Right cardiac atrium (tissue), 5 donors: ENCODE measurements around the gene RANBP9. TPM values are rescaled to one million over a fixed set of nuclear protein-coding genes. Genes with fewer than 3 reads are reported as not detected.
A peak's percentile ranks its signal among the peaks of the same experiment; 100 is the strongest.

Experiments used
- ATAC-seq, 2 donors: fragments of 200-7000 bp; cut with Tn5 transposase; one replicate each; pipeline versions ENCODE4 v1.8.0 to v1.9.1; 2020; ENCODE audit warnings: moderate library complexity in 2 of 2, mild to moderate bottlenecking in 1 of 2
- DNase-seq, 3 donors: peaks; one replicate each; pipeline ENCODE4 v3.0.0-alpha.2; 2020
- H3K27ac ChIP-seq: one replicate; pipeline ENCODE4 v1.5.1; 2013; ENCODE audit warnings: mild to moderate bottlenecking, low read length, control low read depth, moderate library complexity
- H3K27me3 ChIP-seq: one replicate; pipeline ENCODE4 v1.6.1; 2013; ENCODE audit not compliant: control insufficient read depth, insufficient read depth
- H3K4me1 ChIP-seq: one replicate; pipeline ENCODE4 v1.6.1; 2013; ENCODE audit warnings: low read length; ENCODE audit not compliant: control insufficient read depth, insufficient read depth
- H3K4me3 ChIP-seq: one replicate; pipeline ENCODE4 v1.5.1; 2013; ENCODE audit warnings: low read length, control low read depth
- H3K9me3 ChIP-seq: one replicate; pipeline ENCODE4 v1.6.1; 2013; ENCODE audit warnings: low read length; ENCODE audit not compliant: control insufficient read depth
- WGBS: extraction: QIAGEN DNeasy Blood & Tissue Kit; methylation state at CpG from one replicate; pipeline ENCODE4 v1.1.7; 2013; 5-methylcytosine and 5-hydroxymethylcytosine counted together
- intact Hi-C, 4 donors: fragments of 100-400 bp; cut with DNase I; formaldehyde crosslinking; loops; one replicate each; pipeline versions ENCODE4 v1.11.0 to v1.14.0; 2022 to 2023
- polyA plus RNA-seq: library from polyadenylated mRNA; stranded (reverse); fragments of 200-250 nt; gene quantifications from one replicate; pipeline ENCODE4 v1.2.3, GENCODE V29; 2013
- total RNA-seq, 4 donors: library from RNA; stranded (reverse); fragmentation: NEBNext Ultra II Directional; extraction: Animal tissue kit (Norgen Biotek cat#: 25700); gene quantifications; one replicate each; pipeline ENCODE4 v1.2.1, GENCODE V29; 2021
- donor health status: healthy with polysubstance abuse.
- donor health status: DM: no; HTN: yes; CAD: no.
- donor health status: DM: no; HTN: no; CAD: no.
- donor health status: DM: no; HTN: yes; CAD: no; lungs with severe emphysema.
- donor health status: DM: yes; HTN: yes; CAD: no.

Gene RANBP9
- total and polyA plus RNA-seq, 5 donors = 19.0 to 35.4 (median 32.3) TPM

GRCh38 chr6:13614926-13615791, 96.5 kb downstream of the RANBP9 start, which contains the start of gene NOL7:
TSS of gene NOL7 (plus strand) at chr6:13615335. CDS start at chr6:13615359, 24 bp downstream.
- WGBS = under 1% methylated on average over 85 of the region's 85 CpGs

GRCh38 chr6:13614126-13614925, 97.3 kb downstream of the RANBP9 start:
- Histone ChIP-seq H3K27me3 (no peaks in the 10 kb centered on the region), H3K27ac (peak overlapping the region; percentile 73), H3K9me3 (no peaks in the 10 kb centered on the region), H3K4me1 (no peaks in the 10 kb centered on the region), H3K4me3 (peak overlapping the region; percentile 45)
- intact Hi-C loops = no loop called here
- WGBS = 6% methylated on average over 38 of the region's 38 CpGs
- ATAC-seq = peak; percentile 63 to 76
- peak; percentile 64 to 84 (median 80) for DNase-seq

More at GRCh38 chr6:13614926-13615791, 96.5 kb downstream of the RANBP9 start, which contains the start of gene NOL7:
- Histone ChIP-seq H3K4me3 (peak within 1 kb of the TSS; percentile 81), H3K4me1 (no peaks in the 10 kb centered on the region), H3K9me3 (no peaks in the 10 kb centered on the region), H3K27me3 (no peaks in the 10 kb centered on the region), H3K27ac (peak within 1 kb of the TSS; percentile 84)
- ATAC-seq = peak; percentile 97 to 98
- intact Hi-C loops = loop anchor here in 1 of 4 donors (5.0 kb wide), 1 partner anchor 97 kb away; the partner anchor contains the start of gene RANBP9
- DNase-seq = peak; percentile 98 to 99 (median 98)

- 61% methylated on average over 3 of the region's 3 CpGs for WGBS
- intact Hi-C loops = no loop called here
- no peak for DNase-seq
- H3K4me3 ChIP-seq = no peak overlapping the region
- no peaks in the 10 kb centered on the region for H3K9me3 ChIP-seq
- no peak for ATAC-seq
- H3K4me1 ChIP-seq = no peaks in the 10 kb centered on the region
- no peaks in the 10 kb centered on the region for H3K27me3 ChIP-seq
- H3K27ac ChIP-seq = peak overlapping the region; percentile 24
Observed at GRCh38 chr6:13613029-13613594, 98.5 kb downstream of the RANBP9 start.

- WGBS = 38% methylated on average over 4 of the region's 4 CpGs
- H3K9me3 ChIP-seq = no peaks in the 10 kb centered on the region
- ATAC-seq (no peak), DNase-seq (no peak)
- no peak overlapping the region for H3K4me3 ChIP-seq
- peak overlapping the region; percentile 48 for H3K27ac ChIP-seq
- intact Hi-C loops = no loop called here
- H3K27me3 ChIP-seq = no peaks in the 10 kb centered on the region
- no peaks in the 10 kb centered on the region for H3K4me1 ChIP-seq
Observed at GRCh38 chr6:13611715-13612114, 99.9 kb downstream of the RANBP9 start.

- intact Hi-C loops = no loop called here
- Histone ChIP-seq H3K27me3 (no peaks in the 10 kb centered on the region), H3K9me3 (no peaks in the 10 kb centered on the region), H3K4me1 (no peaks in the 10 kb centered on the region), H3K27ac (no peak overlapping the region), H3K4me3 (no peak overlapping the region)
- DNase-seq (no peak), ATAC-seq (no peak)
- WGBS = 87% methylated on average over 4 of the region's 4 CpGs
Observed at GRCh38 chr6:13605634-13606033, 106.0 kb downstream of the RANBP9 start.

GRCh38 chr6:13604546-13605416, 106.9 kb downstream of the RANBP9 start:
- DNase-seq (no peak), ATAC-seq (no peak)
- Histone ChIP-seq H3K27ac (no peak overlapping the region), H3K4me1 (no peaks in the 10 kb centered on the region), H3K4me3 (no peak overlapping the region), H3K9me3 (no peaks in the 10 kb centered on the region), H3K27me3 (no peaks in the 10 kb centered on the region)
- intact Hi-C loops = no loop called here
- 86% methylated on average over 2 of the region's 2 CpGs for WGBS

GRCh38 chr6:13604135-13604534, 107.5 kb downstream of the RANBP9 start:
- Histone ChIP-seq H3K9me3 (no peaks in the 10 kb centered on the region), H3K27me3 (no peaks in the 10 kb centered on the region), H3K27ac (no peak overlapping the region), H3K4me1 (no peaks in the 10 kb centered on the region), H3K4me3 (no peak overlapping the region)
- intact Hi-C loops = no loop called here
- no peak for ATAC-seq
- DNase-seq = no peak
- WGBS = 89% methylated on average over 4 of the region's 4 CpGs

- ATAC-seq = no peak
- H3K27me3 ChIP-seq = no peaks in the 10 kb centered on the region
- H3K27ac ChIP-seq = no peak overlapping the region
- H3K4me1 ChIP-seq = no peaks in the 10 kb centered on the region
- intact Hi-C loops = no loop called here
- 95% methylated on average over 6 of the region's 6 CpGs for WGBS
- H3K4me3 ChIP-seq = no peak overlapping the region
- DNase-seq = no peak
- no peaks in the 10 kb centered on the region for H3K9me3 ChIP-seq
Observed at GRCh38 chr6:13600036-13600435, 111.6 kb downstream of the RANBP9 start.

- 95% methylated on average over 4 of the region's 4 CpGs for WGBS
- intact Hi-C loops = no loop called here
- no peaks in the 10 kb centered on the region for H3K9me3 ChIP-seq
- no peaks in the 10 kb centered on the region for H3K4me1 ChIP-seq
- no peaks in the 10 kb centered on the region for H3K27me3 ChIP-seq
- ATAC-seq (no peak), DNase-seq (no peak)
- no peak overlapping the region for H3K27ac ChIP-seq
- H3K4me3 ChIP-seq = no peak overlapping the region
Observed at GRCh38 chr6:13597073-13597472, 114.6 kb downstream of the RANBP9 start.

GRCh38 chr6:13593720-13594119, 117.9 kb downstream of the RANBP9 start:
- no peak overlapping the region for H3K4me3 ChIP-seq
- no peaks in the 10 kb centered on the region for H3K27me3 ChIP-seq
- WGBS = 76% methylated on average over 6 of the region's 6 CpGs
- H3K4me1 ChIP-seq = no peaks in the 10 kb centered on the region
- no peaks in the 10 kb centered on the region for H3K9me3 ChIP-seq
- no peak overlapping the region for H3K27ac ChIP-seq
- DNase-seq = no peak
- intact Hi-C loops = no loop called here
- no peak for ATAC-seq
